Neuronal stem cell (in vitro differentiated cells): Measurements from ENCODE around the gene KRTAP4-5.
"Not testable (repeated sequence)": the region's sequence is repeated elsewhere in the genome, so short reads cannot be mapped to it uniquely, and the experiment has no call there.

Experiments
- DNase-seq: peaks from one replicate; pipeline ENCODE4 v3.0.0-alpha.2; 2013; ENCODE audit warnings: low spot score
- H2AFZ ChIP-seq: one replicate; pipeline ENCODE4 v1.6.1; 2013; ENCODE audit warnings: mild to moderate bottlenecking, low read length, inconsistent platforms
- H2AK5ac ChIP-seq: 2 replicates; pipeline ENCODE4 v1.6.1; 2013; ENCODE audit warnings: low read depth, mild to moderate bottlenecking, inconsistent platforms, low read length, moderate library complexity, mixed read lengths
- H2BK120ac ChIP-seq: 2 replicates; pipeline ENCODE4 v1.6.1; 2013; ENCODE audit warnings: low read depth, mild to moderate bottlenecking, inconsistent platforms, low read length, moderate library complexity, mixed read lengths
- H2BK12ac ChIP-seq: one replicate; pipeline ENCODE4 v1.6.1; 2013; ENCODE audit warnings: low read length, inconsistent platforms
- H2BK15ac ChIP-seq: 2 replicates; pipeline ENCODE4 v1.6.1; 2013; ENCODE audit warnings: mild to moderate bottlenecking, low read length, inconsistent platforms, mixed read lengths
- H2BK5ac ChIP-seq: one replicate; pipeline ENCODE4 v1.6.1; 2013; ENCODE audit warnings: inconsistent platforms, mild to moderate bottlenecking, low read length, moderate library complexity
- H3K14ac ChIP-seq: one replicate; pipeline ENCODE4 v1.6.1; 2013; ENCODE audit warnings: low read length, inconsistent platforms
- H3K18ac ChIP-seq: 2 replicates; pipeline ENCODE4 v1.6.1; 2013; ENCODE audit warnings: low read length, inconsistent platforms
- H3K23ac ChIP-seq: 2 replicates; pipeline ENCODE4 v1.6.1; 2013; ENCODE audit warnings: low read depth, mild to moderate bottlenecking, mixed read lengths, low read length, inconsistent platforms; ENCODE audit not compliant: poor library complexity
- H3K27ac ChIP-seq: replicated peaks from 3 replicates; pipeline ENCODE4 v1.5.1; 2013; ENCODE audit warnings: low read length, inconsistent platforms
- H3K27me3 ChIP-seq, 3 experiments: 2 replicates each; pipeline ENCODE4 v1.6.1; 2013; ENCODE audit warnings: low read length in 3 of 3, mild to moderate bottlenecking in 2 of 3, inconsistent platforms in 1 of 3, low read depth in 1 of 3, mixed read lengths in 1 of 3, moderate library complexity in 1 of 3; ENCODE audit not compliant: control insufficient read depth in 3 of 3, insufficient read depth in 3 of 3
- H3K36me3 ChIP-seq, 2 donors: replicated peaks in 1 of 2; 2 replicates each; pipeline ENCODE4 v1.6.1; 2013; ENCODE audit warnings: low read length in 2 of 2; ENCODE audit not compliant: control insufficient read depth in 2 of 2, insufficient read depth in 2 of 2
- H3K4ac ChIP-seq: 2 replicates; pipeline ENCODE4 v1.6.1; 2013; ENCODE audit warnings: inconsistent platforms, mild to moderate bottlenecking, low read length, moderate library complexity
- H3K4me1 ChIP-seq, 2 donors: 1 replicate in 1 of 2; 2 replicates in 1 of 2; pipeline ENCODE4 v1.6.1; 2013; ENCODE audit warnings: low read length in 2 of 2, low read depth in 1 of 2; ENCODE audit not compliant: control insufficient read depth in 2 of 2, insufficient read depth in 1 of 2
- H3K4me2 ChIP-seq: one replicate; pipeline ENCODE4 v1.6.1; 2013; ENCODE audit warnings: mild to moderate bottlenecking, low read length, inconsistent platforms; ENCODE audit not compliant: insufficient read depth, poor library complexity, severe bottlenecking
- H3K4me3 ChIP-seq, 2 donors: 2 replicates each; pipeline ENCODE4 v1.5.1; 2013; ENCODE audit warnings: low read length in 2 of 2, mild to moderate bottlenecking in 2 of 2, inconsistent platforms in 1 of 2, moderate library complexity in 1 of 2
- H3K79me1 ChIP-seq: one replicate; pipeline ENCODE4 v1.6.1; 2013; ENCODE audit warnings: low read depth, mild to moderate bottlenecking, inconsistent platforms, low read length, moderate library complexity
- H3K9ac ChIP-seq: one replicate; pipeline ENCODE4 v1.6.1; 2013; ENCODE audit warnings: mild to moderate bottlenecking, low read depth, low read length, inconsistent platforms; ENCODE audit not compliant: poor library complexity
- H3K9me3 ChIP-seq, 2 donors: replicated peaks in 1 of 2; 2 replicates each; pipeline versions ENCODE3 to v1.6.1; 2013; ENCODE audit warnings: low read length in 2 of 2, mild to moderate bottlenecking in 2 of 2, inconsistent platforms in 1 of 2, low read depth in 1 of 2, mixed read lengths in 1 of 2, moderate library complexity in 1 of 2; ENCODE audit not compliant: control insufficient read depth in 2 of 2, insufficient read depth in 1 of 2
- H4K8ac ChIP-seq: one replicate; pipeline ENCODE4 v1.6.1; 2013; ENCODE audit warnings: low read depth, mild to moderate bottlenecking, inconsistent platforms, low read length, moderate library complexity
- H4K91ac ChIP-seq: one replicate; pipeline ENCODE4 v1.6.1; 2013; ENCODE audit warnings: low read length, low read depth, mild to moderate bottlenecking, inconsistent platforms; ENCODE audit not compliant: poor library complexity
- WGBS, 2 donors: extraction: QIAGEN DNeasy Blood & Tissue Kit; methylation state at CpG; one replicate each; pipeline ENCODE4 v1.1.7; 2013; ENCODE audit warnings: missing lambda C conversion rate in 2 of 2, mixed read lengths in 1 of 2; ENCODE audit not compliant: insufficient read length in 2 of 2, insufficient replicate concordance in 1 of 2; ENCODE audit errors: extremely low coverage in 2 of 2; 5-methylcytosine and 5-hydroxymethylcytosine counted together

Gene KRTAP4-5

DNA sequence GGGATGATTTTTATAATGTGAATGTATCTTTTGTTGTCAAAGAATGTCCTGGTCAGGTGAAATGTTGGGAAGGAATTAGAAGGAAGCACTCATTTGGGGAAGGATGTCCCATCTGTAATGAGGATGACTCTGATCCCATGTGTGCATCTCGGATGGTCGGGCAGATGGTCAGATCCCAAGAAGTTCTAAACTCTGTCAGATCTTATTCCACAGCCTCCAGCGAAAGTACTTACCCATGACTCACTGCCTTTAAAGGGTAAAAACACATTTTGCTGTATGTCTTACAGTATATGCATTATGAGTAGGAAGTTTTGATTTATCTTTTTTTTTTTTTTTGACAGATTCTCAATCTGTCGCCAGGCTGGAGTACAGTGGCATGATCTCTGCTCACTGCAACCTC, 30.9 kb downstream of the KRTAP4-5 start:
- Histone ChIP-seq H3K36me3 (no peaks in the 10 kb centered on the region), H3K18ac (no peak overlapping the region), H3K79me1 (no peaks in the 10 kb centered on the region), H3K9ac (no peak overlapping the region), H3K4me3 (no peak overlapping the region), H3K27ac (no peak overlapping the region), H3K4me2 (no peak overlapping the region), H3K14ac (no peak overlapping the region), H4K91ac (no peak overlapping the region), H2BK12ac (no peak overlapping the region), H2AFZ (no peak overlapping the region), H3K4me1 (no peaks in the 10 kb centered on the region), H2BK15ac (no peak overlapping the region), H3K27me3 (peaks cover 0 to 3% (median 0%) of the 10 kb centered on the region in 3 experiments), H3K4ac (no peak overlapping the region), H3K9me3 (peaks cover 0 to 4% of the 10 kb centered on the region in 2 donors), H2BK5ac (no peak overlapping the region), H3K23ac (no peak overlapping the region), H4K8ac (no peak overlapping the region), H2AK5ac (no peak overlapping the region), H2BK120ac (no peak overlapping the region)
- no peak for DNase-seq
- WGBS, 2 donors: no CpG with 5 or more reads among the region's 4 CpGs

DNA sequence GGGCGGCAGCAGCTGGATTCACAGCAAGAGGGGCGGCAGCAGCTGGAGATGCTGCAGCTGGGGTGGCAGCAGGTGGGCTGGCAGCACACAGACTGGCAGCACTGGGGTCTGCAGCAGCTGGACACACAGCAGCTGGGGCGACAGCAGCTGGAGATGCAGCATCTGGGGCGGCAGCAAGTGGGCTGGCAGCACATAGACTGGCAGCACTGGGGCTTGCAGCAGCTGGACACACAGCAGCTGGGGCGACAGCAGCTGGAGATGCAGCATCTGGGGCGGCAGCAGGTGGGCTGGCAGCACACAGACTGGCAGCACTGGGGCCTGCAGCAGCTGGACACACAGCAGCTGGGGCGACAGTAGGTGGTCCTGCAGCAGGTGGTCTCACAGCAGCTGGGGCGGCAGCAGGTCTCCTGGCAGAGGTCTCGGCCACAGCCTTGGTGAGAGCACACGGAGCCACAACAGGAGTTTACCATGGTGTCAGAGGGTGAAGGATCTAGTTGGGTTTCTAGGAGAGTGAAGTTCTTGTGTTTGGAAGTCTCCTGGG, 31.7 kb downstream of the KRTAP4-5 start, which contains the start of gene KRTAP4-11:
Gene KRTAP4-11, minus strand, starts transcription at position 528 of the 541 bp plus-strand sequence. Its CDS starts 58 bp downstream, at position 470.
- H2AFZ ChIP-seq, H3K9me3 ChIP-seq, H3K36me3 ChIP-seq, DNase-seq, H3K4me3 ChIP-seq, H3K14ac ChIP-seq, H3K4ac ChIP-seq, H3K18ac ChIP-seq, H2BK12ac ChIP-seq, H2AK5ac ChIP-seq, H4K91ac ChIP-seq, H3K9ac ChIP-seq, H3K79me1 ChIP-seq, H2BK120ac ChIP-seq, H3K27ac ChIP-seq, H3K4me1 ChIP-seq, H3K23ac ChIP-seq, H3K27me3 ChIP-seq, H2BK15ac ChIP-seq, H3K4me2 ChIP-seq, H4K8ac ChIP-seq, H2BK5ac ChIP-seq: not testable (repeated sequence)
- WGBS, 2 donors: no CpG with 5 or more reads among the region's 10 CpGs

DNA sequence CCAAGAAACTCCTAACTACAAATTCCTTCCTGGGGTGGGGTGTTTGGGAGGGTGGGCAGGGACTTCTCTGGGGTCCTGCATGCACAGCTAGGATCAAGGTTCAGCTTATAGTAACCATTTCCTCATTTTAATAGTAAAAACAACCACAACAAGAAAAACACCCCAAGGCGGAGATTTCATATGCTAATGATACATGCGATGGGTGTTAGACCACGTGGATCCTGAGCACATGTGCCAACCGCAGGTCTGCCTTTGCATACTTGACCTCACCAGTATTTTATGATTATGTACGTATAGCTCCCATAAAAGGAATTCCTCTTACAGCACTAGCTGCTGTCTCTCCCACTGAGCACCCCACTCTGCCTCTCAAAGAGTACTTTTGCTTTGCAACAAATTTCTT, 33.3 kb downstream of the KRTAP4-5 start:
- Histone ChIP-seq H3K9me3 (peaks cover 0 to 4% of the 10 kb centered on the region in 2 donors), H3K27me3 (peaks cover 0 to 3% (median 0%) of the 10 kb centered on the region in 3 experiments), H3K79me1 (no peaks in the 10 kb centered on the region), H2AK5ac (no peak overlapping the region), H3K4me2 (no peak overlapping the region), H4K91ac (no peak overlapping the region), H3K4me3 (no peak overlapping the region), H3K27ac (no peak overlapping the region), H2BK12ac (no peak overlapping the region), H2AFZ (no peak overlapping the region), H2BK15ac (no peak overlapping the region), H4K8ac (no peak overlapping the region), H2BK120ac (no peak overlapping the region), H3K4ac (no peak overlapping the region), H3K36me3 (no peaks in the 10 kb centered on the region), H3K9ac (no peak overlapping the region), H2BK5ac (no peak overlapping the region), H3K4me1 (no peaks in the 10 kb centered on the region), H3K14ac (no peak overlapping the region), H3K18ac (no peak overlapping the region), H3K23ac (no peak overlapping the region)
- no peak for DNase-seq
- no CpG with 5 or more reads among the region's 5 CpGs for WGBS, 2 donors

DNA sequence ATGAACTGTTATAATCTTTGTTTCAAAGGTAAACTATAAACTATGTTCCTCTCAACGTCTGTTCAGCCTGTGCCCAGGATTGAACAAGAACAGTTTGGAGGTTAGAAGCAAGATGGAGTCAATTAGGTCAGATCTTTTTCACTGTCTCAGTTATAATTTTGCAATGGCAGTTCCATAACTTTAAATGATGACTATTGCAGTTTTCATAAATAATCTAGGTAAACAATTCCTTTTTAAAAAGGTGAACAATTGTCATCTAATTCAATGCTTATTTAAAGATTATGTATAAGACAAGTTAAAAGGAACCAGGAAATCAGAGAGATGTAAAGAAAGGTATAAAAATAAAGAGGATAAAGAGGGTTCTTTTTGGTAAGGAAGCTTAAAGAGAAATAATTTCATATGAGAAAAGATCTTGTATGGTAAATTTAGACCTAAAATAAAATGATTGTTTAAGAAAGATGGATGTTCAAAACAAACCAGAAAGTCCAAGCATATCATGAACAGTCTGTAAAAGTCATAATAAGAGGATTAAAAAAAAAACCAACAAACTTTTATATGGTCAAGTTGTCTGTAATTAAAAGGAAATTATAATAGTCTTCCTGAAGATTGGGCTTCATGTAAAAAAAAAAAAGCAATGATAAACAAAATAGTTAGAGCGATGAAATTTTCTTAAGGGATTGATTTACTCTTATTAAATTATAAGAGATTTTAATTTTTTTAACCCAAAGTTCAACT, 38.3 kb downstream of the KRTAP4-5 start:
- no peak overlapping the region for H2BK120ac ChIP-seq
- H3K4ac ChIP-seq: no peak overlapping the region
- WGBS, 2 donors: no CpG with 5 or more reads among the region's 2 CpGs
- H3K27ac ChIP-seq: no peak overlapping the region
- peaks cover 0 to 4% of the 10 kb centered on the region in 2 donors for H3K9me3 ChIP-seq
- H2BK15ac ChIP-seq: no peak overlapping the region
- H3K4me1 ChIP-seq: no peaks in the 10 kb centered on the region
- H2BK5ac ChIP-seq: no peak overlapping the region
- peaks cover 0 to 3% (median 0%) of the 10 kb centered on the region in 3 experiments for H3K27me3 ChIP-seq
- no peaks in the 10 kb centered on the region for H3K36me3 ChIP-seq
- H2BK12ac ChIP-seq: no peak overlapping the region
- H4K91ac ChIP-seq: no peak overlapping the region
- H4K8ac ChIP-seq: no peak overlapping the region
- H3K23ac ChIP-seq: no peak overlapping the region
- H3K79me1 ChIP-seq: no peaks in the 10 kb centered on the region
- H3K4me2 ChIP-seq: no peak overlapping the region
- DNase-seq: no peak
- H3K14ac ChIP-seq: no peak overlapping the region
- no peak overlapping the region for H2AFZ ChIP-seq
- no peak overlapping the region for H3K4me3 ChIP-seq
- no peak overlapping the region for H3K18ac ChIP-seq
- no peak overlapping the region for H3K9ac ChIP-seq
- H2AK5ac ChIP-seq: no peak overlapping the region
